ENCODE data around the gene ANKRD2. TPM values are rescaled to one million over a fixed set of nuclear protein-coding genes. Genes with fewer than 3 reads are reported as not detected.
A peak's percentile ranks its signal among the peaks of the same experiment; 100 is the strongest.

Gene ANKRD2
- total RNA-seq, 2 donors from 2014 or later = not detected

DNA sequence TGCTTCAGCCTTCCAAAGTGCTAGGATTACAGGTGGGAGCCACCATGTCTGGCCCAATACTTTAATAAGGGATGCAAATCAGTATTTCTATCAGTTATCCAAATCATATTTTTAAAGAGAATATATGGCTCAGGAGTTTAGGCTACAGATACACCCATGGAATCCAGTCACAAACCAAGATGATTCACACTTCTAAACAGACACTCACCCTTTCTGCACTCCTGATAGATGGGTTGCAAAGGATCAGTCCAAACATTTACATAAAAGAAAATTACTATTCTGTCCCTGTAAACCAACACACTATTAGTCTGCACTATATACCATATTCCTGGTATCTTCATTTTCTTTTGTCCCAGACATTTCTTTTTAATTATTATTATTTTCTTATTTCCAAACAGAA is 58.5 kb downstream of the ANKRD2 start:
- no peak overlapping the region for H3K27ac Mint-ChIP-seq

GRCh38 chr10:97632949-97633884 is 60.6 kb downstream of the ANKRD2 start, which contains the start of gene MORN4:
MORN4 (minus strand) TSS chr10:97633500; CDS start chr10:97619653, 13,847 bp downstream.
- H3K27ac Mint-ChIP-seq = peak within 1 kb of the TSS; percentile 83

More for the DNA sequence above, 58.5 kb downstream of the ANKRD2 start:
- Mint-ChIP-seq H3K27me3 (ENCODE audit: low read depth) (no peaks in the 10 kb centered on the region), H3K9me3 (no peaks in the 10 kb centered on the region), H3K4me1 (ENCODE audit: low read depth) (peaks cover 21% of the 10 kb centered on the region), H3K36me3 (ENCODE audit: insufficient read depth in 2 of 2) (peaks cover 2% of the 10 kb centered on the region in 2 donors), H3K4me3 (no peak overlapping the region)
- ATAC-seq (replicated peaks in 1 of 2) (no peak), DNase-seq (no peak)

More at GRCh38 chr10:97632949-97633884, 60.6 kb downstream of the ANKRD2 start, which contains the start of gene MORN4:
- H3K4me3 Mint-ChIP-seq = peak within 1 kb of the TSS; percentile 93 to 98
- ATAC-seq (replicated peaks in 1 of 2) (peak; percentile 99), DNase-seq (peak; percentile 93 to 95)
- H3K4me1 Mint-ChIP-seq (ENCODE audit: low read depth) = peaks cover 21% of the 10 kb centered on the region
- H3K36me3 Mint-ChIP-seq (ENCODE audit: insufficient read depth in 2 of 2) = peaks cover 2% of the 10 kb centered on the region in 2 donors
- H3K9me3 Mint-ChIP-seq = no peaks in the 10 kb centered on the region
- no peaks in the 10 kb centered on the region for H3K27me3 Mint-ChIP-seq (ENCODE audit: low read depth)

Other genes starting within 250 kb of the ANKRD2 start
- 1 to 10 TPM; 7.2 to 7.8 TPM for gene FRAT2, start 238.1 kb upstream of the ANKRD2 start, total RNA-seq
- 10 to 100 TPM; 27.8 to 33.5 TPM for gene RRP12, start 171.4 kb upstream of the ANKRD2 start, total RNA-seq
- gene PGAM1, start 146.6 kb upstream of the ANKRD2 start, total RNA-seq = 100 to 1,000 TPM; 362 to 512 TPM
- 10 to 100 TPM; 75.3 to 75.7 TPM for gene EXOSC1, start 126.8 kb upstream of the ANKRD2 start, total RNA-seq
- 10 to 100 TPM; 35.5 to 37.8 TPM for gene ZDHHC16, start 126.6 kb upstream of the ANKRD2 start, total RNA-seq
- gene MMS19, start 74.4 kb upstream of the ANKRD2 start, total RNA-seq = 100 to 1,000 TPM in 1 of 2 donors, 10 to 100 TPM in 1; 92.2 to 113 TPM
- 1 to 10 TPM; 3.7 to 4.1 TPM for gene UBTD1, start 73.9 kb upstream of the ANKRD2 start, total RNA-seq
- gene HOGA1, start 11.6 kb downstream of the ANKRD2 start, total RNA-seq = not detected
- gene C10orf62, start 16.9 kb downstream of the ANKRD2 start, total RNA-seq = not detected
- 1 to 10 TPM; 4.4 to 7.6 TPM for gene MORN4, start 60.7 kb downstream of the ANKRD2 start, total RNA-seq
- gene PI4K2A, start 67.9 kb downstream of the ANKRD2 start, total RNA-seq = 10 to 100 TPM; 15.4 to 16.6 TPM
- gene AVPI1, start 114.5 kb downstream of the ANKRD2 start, total RNA-seq = 1 to 10 TPM; 1.8 to 5.3 TPM
- gene MARVELD1, start 141.0 kb downstream of the ANKRD2 start, total RNA-seq = 1 to 10 TPM; 1.5 to 1.9 TPM
- gene ZFYVE27, start 164.3 kb downstream of the ANKRD2 start, total RNA-seq = 10 to 100 TPM; 33.7 to 40.0 TPM
- gene SFRP5, start 199.2 kb downstream of the ANKRD2 start, total RNA-seq = not detected

All from activated T-cell treated with anti-CD3 and anti-CD28 coated beads, Interleukin-2, amount 50 U/mL, for 72 hours (primary cell).